ENCODE measurements around the gene ATP6V0E1.
A peak's percentile ranks its signal among the peaks of the same experiment; 100 is the strongest.
"Not testable (repeated sequence)": the region's sequence is repeated elsewhere in the genome, so short reads cannot be mapped to it uniquely, and the experiment has no call there.

The ATP6V0E1 gene

GRCh38 chr5:173028811-173029327, 45.3 kb downstream of the ATP6V0E1 start:
- Mint-ChIP-seq H3K4me3 (no peak overlapping the region), H3K36me3 (peaks cover 19% of the 10 kb centered on the region), H3K9me3 (no peaks in the 10 kb centered on the region), H3K27me3 (no peaks in the 10 kb centered on the region), H3K27ac (no peak overlapping the region), H3K4me1 (peaks cover 8% of the 10 kb centered on the region)
- ATAC-seq: no peak

GRCh38 chr5:173029499-173029921, 45.9 kb downstream of the ATP6V0E1 start:
- Mint-ChIP-seq H3K4me1 (peaks cover 14% of the 10 kb centered on the region), H3K36me3 (peaks cover 20% of the 10 kb centered on the region)
- ATAC-seq: no peak

GRCh38 chr5:173032096-173032495, 48.5 kb downstream of the ATP6V0E1 start:
- H3K4me3 Mint-ChIP-seq, H3K9me3 Mint-ChIP-seq, H3K27me3 Mint-ChIP-seq, H3K27ac Mint-ChIP-seq, ATAC-seq: not testable (repeated sequence)
- Mint-ChIP-seq H3K36me3 (peaks cover 18% of the 10 kb centered on the region), H3K4me1 (peaks cover 40% of the 10 kb centered on the region)

More at GRCh38 chr5:173029499-173029921, 45.9 kb downstream of the ATP6V0E1 start:
- Mint-ChIP-seq H3K27ac (no peak overlapping the region), H3K9me3 (no peaks in the 10 kb centered on the region), H3K27me3 (no peaks in the 10 kb centered on the region), H3K4me3 (no peak overlapping the region)

GRCh38 chr5:173032730-173033129, 49.2 kb downstream of the ATP6V0E1 start:
- Mint-ChIP-seq H3K27ac (peak overlapping the region; percentile 95), H3K36me3 (peaks cover 18% of the 10 kb centered on the region), H3K4me3 (no peak overlapping the region), H3K4me1 (peaks cover 41% of the 10 kb centered on the region), H3K27me3 (no peaks in the 10 kb centered on the region), H3K9me3 (no peaks in the 10 kb centered on the region)
- ATAC-seq: no peak

DNA sequence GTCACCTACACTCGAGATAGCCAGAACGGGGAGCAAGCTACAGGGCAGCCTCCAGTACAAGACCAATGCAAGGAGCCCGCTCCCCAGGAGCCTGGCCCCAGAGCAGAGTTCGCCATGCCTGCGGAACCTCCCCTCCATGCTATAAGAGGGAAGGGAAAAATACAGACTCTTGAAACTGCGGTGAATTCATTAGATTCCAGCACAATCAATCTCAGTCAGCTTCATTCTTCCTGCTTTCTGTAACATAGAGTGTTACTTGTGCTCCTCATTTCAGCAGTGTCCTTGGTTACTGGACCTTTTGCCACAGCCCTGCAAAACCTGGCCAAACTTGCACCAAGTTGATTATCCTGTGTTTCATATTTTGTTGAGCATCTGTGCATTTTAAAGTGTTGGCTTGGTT, 50.4 kb downstream of the ATP6V0E1 start:
- Mint-ChIP-seq H3K4me3 (no peak overlapping the region), H3K9me3 (no peaks in the 10 kb centered on the region), H3K4me1 (peaks cover 41% of the 10 kb centered on the region), H3K27me3 (no peaks in the 10 kb centered on the region), H3K36me3 (peaks cover 18% of the 10 kb centered on the region), H3K27ac (peak overlapping the region; percentile 95)
- no peak for ATAC-seq

DNA sequence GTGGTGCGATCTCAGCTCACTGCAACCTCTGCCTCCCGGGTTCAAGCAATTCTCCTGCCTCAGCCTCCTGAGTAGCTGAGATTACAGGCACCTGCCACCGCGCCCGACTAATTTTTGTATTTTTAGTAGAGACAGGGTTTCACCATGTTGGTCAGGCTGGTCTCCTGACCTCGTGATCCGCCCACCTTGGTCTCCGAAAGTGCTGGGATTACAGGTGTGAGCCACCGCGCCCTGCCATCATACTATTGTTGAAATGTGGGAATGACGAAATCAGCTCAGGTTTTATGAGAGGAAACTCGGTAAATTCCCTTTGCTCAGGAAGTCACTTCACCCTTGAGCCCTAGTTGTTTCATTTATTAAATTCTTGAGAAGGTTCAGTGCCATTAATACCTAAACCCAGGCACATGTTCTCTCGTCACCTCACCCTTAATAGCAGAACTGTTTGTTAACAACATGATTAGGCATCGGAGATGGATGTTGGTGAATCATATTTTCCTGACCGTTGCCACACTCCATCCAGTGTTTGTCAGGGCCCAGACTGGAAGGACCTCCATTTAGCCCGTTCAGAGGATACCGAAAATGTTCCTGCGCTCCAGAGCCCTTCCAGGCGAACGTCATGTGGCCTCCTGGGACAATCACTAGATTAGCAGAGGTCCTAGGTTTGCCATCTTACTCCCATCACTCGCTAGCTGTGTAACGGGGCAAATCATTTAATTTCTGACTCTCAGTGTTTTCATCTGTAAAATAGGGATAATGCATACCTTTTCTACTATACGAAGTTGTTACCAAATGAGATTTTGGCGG, 52.5 kb downstream of the ATP6V0E1 start:
- Mint-ChIP-seq H3K9me3 (no peaks in the 10 kb centered on the region), H3K4me1 (peaks cover 54% of the 10 kb centered on the region), H3K27ac (peak overlapping the region; percentile 95), H3K36me3 (peaks cover 18% of the 10 kb centered on the region), H3K27me3 (no peaks in the 10 kb centered on the region), H3K4me3 (peak overlapping the region; percentile 82)
- ATAC-seq: peak; percentile 85

GRCh38 chr5:173039188-173039587, 55.6 kb downstream of the ATP6V0E1 start:
- no peaks in the 10 kb centered on the region for H3K27me3 Mint-ChIP-seq
- peaks cover 8% of the 10 kb centered on the region for H3K36me3 Mint-ChIP-seq
- peaks cover 42% of the 10 kb centered on the region for H3K4me1 Mint-ChIP-seq
- H3K27ac Mint-ChIP-seq: peak overlapping the region; percentile 66
- no peak overlapping the region for H3K4me3 Mint-ChIP-seq
- ATAC-seq: no peak
- H3K9me3 Mint-ChIP-seq: no peaks in the 10 kb centered on the region

- H3K27ac Mint-ChIP-seq: peak overlapping the region; percentile 66
Measured at GRCh38 chr5:173039964-173040363, 56.4 kb downstream of the ATP6V0E1 start.

GRCh38 chr5:173041881-173042762, 58.6 kb downstream of the ATP6V0E1 start:
- Mint-ChIP-seq H3K9me3 (no peaks in the 10 kb centered on the region), H3K4me1 (peaks cover 13% of the 10 kb centered on the region), H3K27ac (peak overlapping the region; percentile 12), H3K4me3 (no peak overlapping the region), H3K27me3 (no peaks in the 10 kb centered on the region), H3K36me3 (no peaks in the 10 kb centered on the region)
- no peak for ATAC-seq

More at GRCh38 chr5:173039964-173040363, 56.4 kb downstream of the ATP6V0E1 start:
- no peak for ATAC-seq
- no peaks in the 10 kb centered on the region for H3K27me3 Mint-ChIP-seq
- no peak overlapping the region for H3K4me3 Mint-ChIP-seq
- H3K36me3 Mint-ChIP-seq: peaks cover under 1% of the 10 kb centered on the region
- H3K4me1 Mint-ChIP-seq: peaks cover 35% of the 10 kb centered on the region
- H3K9me3 Mint-ChIP-seq: no peaks in the 10 kb centered on the region

DNA sequence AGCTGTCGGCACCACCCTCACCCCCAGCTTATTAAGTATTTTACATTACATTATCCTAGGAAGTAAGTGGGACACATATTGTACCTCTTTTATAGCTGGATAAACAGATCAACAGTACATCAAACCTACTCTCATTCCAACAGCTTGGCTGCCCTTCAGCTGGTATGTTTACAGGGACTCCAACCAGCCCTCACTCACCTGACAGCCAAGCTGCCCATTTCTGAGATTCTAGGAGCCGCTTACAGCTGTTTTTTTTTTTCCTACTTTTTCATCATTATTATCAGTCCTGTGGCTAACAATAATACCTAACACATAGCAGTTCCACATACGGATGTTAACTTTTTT, 59.2 kb downstream of the ATP6V0E1 start:
- no peaks in the 10 kb centered on the region for H3K9me3 Mint-ChIP-seq
- no peak for ATAC-seq
- H3K36me3 Mint-ChIP-seq: no peaks in the 10 kb centered on the region
- H3K4me1 Mint-ChIP-seq: peaks cover 13% of the 10 kb centered on the region
- peak overlapping the region; percentile 12 for H3K27ac Mint-ChIP-seq
- H3K27me3 Mint-ChIP-seq: no peaks in the 10 kb centered on the region
- no peak overlapping the region for H3K4me3 Mint-ChIP-seq

- H3K27ac Mint-ChIP-seq: no peak overlapping the region
- no peak overlapping the region for H3K4me3 Mint-ChIP-seq
- no peaks in the 10 kb centered on the region for H3K27me3 Mint-ChIP-seq
- H3K9me3 Mint-ChIP-seq: no peaks in the 10 kb centered on the region
- H3K4me1 Mint-ChIP-seq: no peaks in the 10 kb centered on the region
- ATAC-seq: no peak
- H3K36me3 Mint-ChIP-seq: no peaks in the 10 kb centered on the region
Measured at GRCh38 chr5:173045474-173045873, 61.9 kb downstream of the ATP6V0E1 start.

DNA sequence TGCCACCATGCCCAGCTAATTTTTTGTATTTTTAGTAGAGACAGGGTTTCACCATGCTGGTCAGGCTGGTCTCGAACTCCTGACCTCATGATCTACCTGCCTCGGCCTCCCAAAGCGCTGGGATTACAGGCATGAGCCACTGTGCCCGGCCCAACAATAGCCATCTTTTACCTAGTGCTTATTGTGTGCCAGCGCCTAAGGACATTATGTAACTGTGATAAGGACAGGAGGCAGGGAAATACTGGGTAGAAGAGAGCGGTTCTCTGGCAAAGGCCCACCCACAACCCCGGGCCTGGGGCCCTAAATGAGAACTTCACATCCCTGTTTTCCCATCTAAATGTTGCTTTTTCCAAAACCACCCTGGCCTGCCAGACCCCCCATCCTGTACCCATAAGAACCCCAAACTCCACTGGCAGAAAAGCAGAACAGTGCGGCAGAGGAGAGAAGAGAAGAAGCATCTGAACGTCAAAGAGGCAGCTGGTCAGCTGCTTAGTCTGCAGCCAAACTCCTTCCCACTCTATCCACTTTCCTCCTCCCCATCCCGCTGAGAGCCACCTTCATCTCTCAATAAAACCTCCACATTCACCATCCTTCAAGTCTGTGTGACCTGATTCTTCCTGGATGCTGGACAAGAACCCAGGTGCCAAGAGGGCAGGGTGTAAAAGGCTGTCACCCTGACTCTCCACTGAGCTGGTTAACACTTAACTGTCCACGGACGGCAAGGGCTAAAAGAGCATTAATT, 63.7 kb downstream of the ATP6V0E1 start:
- not testable (repeated sequence) for H3K36me3 Mint-ChIP-seq, H3K4me3 Mint-ChIP-seq, H3K27me3 Mint-ChIP-seq, ATAC-seq, H3K9me3 Mint-ChIP-seq, H3K4me1 Mint-ChIP-seq
- H3K27ac Mint-ChIP-seq: peak overlapping the region; percentile 19

- Mint-ChIP-seq H3K9me3 (no peaks in the 10 kb centered on the region), H3K27me3 (no peaks in the 10 kb centered on the region), H3K36me3 (no peaks in the 10 kb centered on the region), H3K27ac (peak overlapping the region; percentile 19), H3K4me3 (no peak overlapping the region), H3K4me1 (peaks cover 12% of the 10 kb centered on the region)
- no peak for ATAC-seq
Measured at GRCh38 chr5:173047838-173048105, 64.2 kb downstream of the ATP6V0E1 start.

GRCh38 chr5:173050791-173051190, 67.2 kb downstream of the ATP6V0E1 start:
- no peak for ATAC-seq
- no peak overlapping the region for H3K27ac Mint-ChIP-seq
- H3K9me3 Mint-ChIP-seq: no peaks in the 10 kb centered on the region
- H3K27me3 Mint-ChIP-seq: no peaks in the 10 kb centered on the region
- no peak overlapping the region for H3K4me3 Mint-ChIP-seq
- peaks cover 28% of the 10 kb centered on the region for H3K4me1 Mint-ChIP-seq
- H3K36me3 Mint-ChIP-seq: no peaks in the 10 kb centered on the region

DNA sequence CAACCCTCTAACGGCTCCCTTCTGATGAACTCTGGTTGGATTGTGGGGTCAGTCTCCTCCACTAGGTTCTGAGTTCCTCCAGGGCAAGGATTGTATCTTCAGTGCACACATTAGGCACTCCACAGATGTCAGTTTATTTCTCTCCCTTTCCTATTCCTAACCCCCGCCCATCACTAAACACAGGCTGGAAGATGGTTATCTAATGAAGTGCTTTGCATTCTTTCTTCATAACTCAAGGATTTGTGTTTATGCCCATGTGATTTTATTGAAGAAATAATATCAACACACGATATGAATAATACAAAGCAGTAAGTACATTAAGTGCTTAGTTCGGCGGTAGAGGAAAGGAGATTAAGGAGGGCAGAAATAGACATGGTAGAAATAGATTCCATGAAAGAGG, 68.2 kb downstream of the ATP6V0E1 start:
- peaks cover 29% of the 10 kb centered on the region for H3K4me1 Mint-ChIP-seq
- H3K27ac Mint-ChIP-seq: peak overlapping the region; percentile 69
- no peaks in the 10 kb centered on the region for H3K36me3 Mint-ChIP-seq
- no peak for ATAC-seq
- no peaks in the 10 kb centered on the region for H3K27me3 Mint-ChIP-seq
- no peaks in the 10 kb centered on the region for H3K9me3 Mint-ChIP-seq
- no peak overlapping the region for H3K4me3 Mint-ChIP-seq
